ENCODE measurements around the gene ENDOD1. TPM values are rescaled to one million over a fixed set of nuclear protein-coding genes. Genes with fewer than 3 reads are reported as not detected.

The ENDOD1 gene
- total and polyA plus RNA-seq, 2 experiments from 2014 or later = 15.5 to 33.7 TPM

DNA sequence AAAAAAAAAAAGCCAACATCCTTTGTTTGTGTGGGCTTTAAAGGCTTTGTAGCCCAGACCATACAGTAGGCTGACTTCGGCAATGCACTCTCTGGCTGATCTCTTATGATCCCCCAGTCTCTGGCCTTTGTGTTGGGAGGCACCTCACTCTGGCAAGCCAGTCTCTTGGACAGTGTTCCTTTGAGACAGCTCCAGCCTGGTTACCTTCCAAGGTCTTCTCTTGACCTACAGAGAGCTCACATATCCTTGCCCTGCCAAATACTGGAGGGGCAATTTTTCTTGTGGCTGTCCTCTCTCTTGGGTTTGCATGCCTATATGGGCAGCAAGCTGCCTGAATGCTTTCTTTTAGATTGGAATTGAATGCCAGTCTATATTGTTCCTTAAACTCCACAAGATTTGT, 71.6 kb downstream of the ENDOD1 start:
- H3K4me3 ChIP-seq = no peak overlapping the region
- no peak overlapping the region for H3K9ac ChIP-seq
- 71 to 80% methylated on average over 1 of the region's 1 CpG for WGBS, 2 experiments (ENCODE audit: low coverage in 1 of 2, low lambda C conversion rate in 2 of 2, missing lambda C conversion rate in 2 of 2)
- no peaks in the 10 kb centered on the region for H3K4me1 ChIP-seq (ENCODE audit: insufficient read depth)
- H3K27me3 ChIP-seq (replicated peaks; ENCODE audit: insufficient read depth) = no peaks in the 10 kb centered on the region
- H2AFZ ChIP-seq = no peak overlapping the region
- no peaks in the 10 kb centered on the region for H3K9me2 ChIP-seq (ENCODE audit: insufficient read depth)
- DNase-seq = no peak
- in situ Hi-C loops (cut with MboI) = loop anchor here (25.0 kb wide), 1 partner anchor 1226 kb away; the partner anchor contains the start of genes CCDC82 and JRKL
- no peaks in the 10 kb centered on the region for H3K79me2 ChIP-seq (ENCODE audit: insufficient read depth)
- no peak for TF ChIP-seq EZH2phosphoT487 (IDR thresholded peaks at IDR 0.05; ENCODE audit: insufficient read depth, low read depth)
- TF ChIP-seq EZH2 (IDR thresholded peaks at IDR 0.05; ENCODE audit: insufficient read depth, poor library complexity, severe bottlenecking) = no peak
- no peak overlapping the region for H3K4me2 ChIP-seq (ENCODE audit: unreplicated experiment)
- no peaks in the 10 kb centered on the region for H3K9me3 ChIP-seq (ENCODE audit: low read depth)
- H3K27ac ChIP-seq = no peak overlapping the region
- no peaks in the 10 kb centered on the region for H4K20me1 ChIP-seq (ENCODE audit: insufficient read depth)
- no peaks in the 10 kb centered on the region for H3K36me3 ChIP-seq (ENCODE audit: low read depth)
- H3F3A ChIP-seq (ENCODE audit: insufficient read depth) = no peaks in the 10 kb centered on the region

DNA sequence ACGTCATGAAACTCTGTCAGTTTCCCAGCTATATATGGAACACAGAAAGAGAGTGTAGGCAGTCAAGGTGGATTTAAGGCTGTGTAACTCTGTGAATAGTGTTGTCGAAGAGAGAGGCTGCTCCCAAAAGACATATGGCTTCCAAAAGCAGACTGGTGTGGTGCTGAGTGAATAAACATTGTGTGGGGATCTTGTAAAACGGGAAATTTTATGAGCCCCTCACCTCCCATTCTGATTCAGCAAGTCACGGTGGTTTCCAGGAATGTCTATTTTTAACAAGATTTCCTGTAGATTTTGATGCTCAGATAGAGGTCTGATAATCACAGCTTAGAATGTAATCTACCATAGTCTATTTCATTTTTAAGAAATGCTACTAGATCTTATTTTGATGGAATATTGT, 73.5 kb downstream of the ENDOD1 start:
- TF ChIP-seq EZH2phosphoT487 (IDR thresholded peaks at IDR 0.05; ENCODE audit: insufficient read depth, low read depth) = no peak
- no peak for TF ChIP-seq EZH2 (IDR thresholded peaks at IDR 0.05; ENCODE audit: insufficient read depth, poor library complexity, severe bottlenecking)
- H3K4me3 ChIP-seq = no peak overlapping the region
- H3K9me2 ChIP-seq (ENCODE audit: insufficient read depth) = no peaks in the 10 kb centered on the region
- WGBS, 2 experiments (ENCODE audit: low coverage in 1 of 2, low lambda C conversion rate in 2 of 2, missing lambda C conversion rate in 2 of 2) = 67 to 69% methylated on average over 4 of the region's 4 CpGs
- H2AFZ ChIP-seq = no peak overlapping the region
- in situ Hi-C loops (cut with MboI) = loop anchor here (25.0 kb wide), 1 partner anchor 1224 kb away; the partner anchor contains the start of genes CCDC82 and JRKL
- H3K27ac ChIP-seq = no peak overlapping the region
- no peaks in the 10 kb centered on the region for H3F3A ChIP-seq (ENCODE audit: insufficient read depth)
- H3K4me2 ChIP-seq (ENCODE audit: unreplicated experiment) = no peak overlapping the region
- DNase-seq = no peak
- H4K20me1 ChIP-seq (ENCODE audit: insufficient read depth) = no peaks in the 10 kb centered on the region
- H3K4me1 ChIP-seq (ENCODE audit: insufficient read depth) = no peaks in the 10 kb centered on the region
- H3K79me2 ChIP-seq (ENCODE audit: insufficient read depth) = no peaks in the 10 kb centered on the region
- no peaks in the 10 kb centered on the region for H3K9me3 ChIP-seq (ENCODE audit: low read depth)
- H3K27me3 ChIP-seq (replicated peaks; ENCODE audit: insufficient read depth) = no peaks in the 10 kb centered on the region
- H3K9ac ChIP-seq = no peak overlapping the region
- no peaks in the 10 kb centered on the region for H3K36me3 ChIP-seq (ENCODE audit: low read depth)

GRCh38 chr11:95165638-95166037, 76.0 kb downstream of the ENDOD1 start:
- Histone ChIP-seq H3K27ac (no peak overlapping the region), H3K27me3 (replicated peaks; ENCODE audit: insufficient read depth) (no peaks in the 10 kb centered on the region), H3K9me3 (ENCODE audit: low read depth) (no peaks in the 10 kb centered on the region), H3F3A (ENCODE audit: insufficient read depth) (no peaks in the 10 kb centered on the region), H3K36me3 (ENCODE audit: low read depth) (no peaks in the 10 kb centered on the region), H4K20me1 (ENCODE audit: insufficient read depth) (no peaks in the 10 kb centered on the region), H3K4me2 (ENCODE audit: unreplicated experiment) (no peak overlapping the region), H3K9ac (no peak overlapping the region), H2AFZ (no peak overlapping the region), H3K4me1 (ENCODE audit: insufficient read depth) (no peaks in the 10 kb centered on the region), H3K4me3 (no peak overlapping the region), H3K9me2 (ENCODE audit: insufficient read depth) (no peaks in the 10 kb centered on the region), H3K79me2 (ENCODE audit: insufficient read depth) (no peaks in the 10 kb centered on the region)
- in situ Hi-C loops (cut with MboI) = loop anchor here (25.0 kb wide), 1 partner anchor 1222 kb away; the partner anchor contains the start of genes CCDC82 and JRKL
- TF ChIP-seq EZH2 (IDR thresholded peaks at IDR 0.05; ENCODE audit: insufficient read depth, poor library complexity, severe bottlenecking) (no peak), EZH2phosphoT487 (IDR thresholded peaks at IDR 0.05; ENCODE audit: insufficient read depth, low read depth) (no peak)
- no peak for DNase-seq

DNA sequence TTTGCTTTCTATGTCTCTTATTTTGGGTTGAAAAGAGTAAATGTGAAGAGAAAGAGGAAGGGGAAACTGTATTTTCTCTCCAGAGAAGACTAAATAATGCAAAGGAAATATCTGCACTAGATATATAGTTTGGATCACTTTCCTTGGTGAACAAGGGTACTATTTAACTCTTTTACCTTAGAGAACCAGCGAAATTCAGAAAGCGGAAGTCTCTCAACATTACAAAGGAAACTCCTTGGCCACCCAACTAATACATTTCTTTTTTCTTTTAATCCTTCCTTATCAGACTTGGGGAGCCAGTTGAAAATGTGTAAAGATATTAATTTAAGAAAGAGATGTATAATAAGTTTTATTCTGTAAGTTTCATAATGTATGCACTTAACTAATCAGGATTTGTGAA, 77.1 kb downstream of the ENDOD1 start:
- H3K36me3 ChIP-seq (ENCODE audit: low read depth) = no peaks in the 10 kb centered on the region
- WGBS, 2 experiments (ENCODE audit: low coverage in 1 of 2, low lambda C conversion rate in 2 of 2, missing lambda C conversion rate in 2 of 2) = 95 to 99% methylated on average over 2 of the region's 2 CpGs
- H3K4me2 ChIP-seq (ENCODE audit: unreplicated experiment) = no peak overlapping the region
- no peak overlapping the region for H3K27ac ChIP-seq
- no peaks in the 10 kb centered on the region for H3K9me2 ChIP-seq (ENCODE audit: insufficient read depth)
- no peaks in the 10 kb centered on the region for H3K27me3 ChIP-seq (replicated peaks; ENCODE audit: insufficient read depth)
- H3K4me1 ChIP-seq (ENCODE audit: insufficient read depth) = no peaks in the 10 kb centered on the region
- in situ Hi-C loops (cut with MboI) = loop anchor here (25.0 kb wide), 1 partner anchor 1221 kb away; the partner anchor contains the start of genes CCDC82 and JRKL
- H3K9ac ChIP-seq = no peak overlapping the region
- H3K4me3 ChIP-seq = no peak overlapping the region
- no peak for DNase-seq
- H4K20me1 ChIP-seq (ENCODE audit: insufficient read depth) = no peaks in the 10 kb centered on the region
- H3K9me3 ChIP-seq (ENCODE audit: low read depth) = no peaks in the 10 kb centered on the region
- H2AFZ ChIP-seq = no peak overlapping the region
- no peaks in the 10 kb centered on the region for H3K79me2 ChIP-seq (ENCODE audit: insufficient read depth)
- no peaks in the 10 kb centered on the region for H3F3A ChIP-seq (ENCODE audit: insufficient read depth)
- TF ChIP-seq EZH2phosphoT487 (IDR thresholded peaks at IDR 0.05; ENCODE audit: insufficient read depth, low read depth) (no peak), EZH2 (IDR thresholded peaks at IDR 0.05; ENCODE audit: insufficient read depth, poor library complexity, severe bottlenecking) (no peak)

- in situ Hi-C loops (cut with MboI) = loop anchor here (25.0 kb wide), 1 partner anchor 1217 kb away; the partner anchor contains the start of genes CCDC82 and JRKL
- TF ChIP-seq EZH2 (IDR thresholded peaks at IDR 0.05; ENCODE audit: insufficient read depth, poor library complexity, severe bottlenecking) = no peak
- TF ChIP-seq EZH2phosphoT487 (IDR thresholded peaks at IDR 0.05; ENCODE audit: insufficient read depth, low read depth) = no peak
- no peaks in the 10 kb centered on the region for H3K9me2 ChIP-seq (ENCODE audit: insufficient read depth)
- no peak for DNase-seq
- no peaks in the 10 kb centered on the region for H3F3A ChIP-seq (ENCODE audit: insufficient read depth)
- H3K36me3 ChIP-seq (ENCODE audit: low read depth) = peaks cover 5% of the 10 kb centered on the region; the same call in 1 of the 2 replicates
- no peak overlapping the region for H3K4me2 ChIP-seq (ENCODE audit: unreplicated experiment)
- no peak overlapping the region for H3K27ac ChIP-seq
- no peaks in the 10 kb centered on the region for H3K27me3 ChIP-seq (replicated peaks; ENCODE audit: insufficient read depth)
- 93 to 94% methylated on average over 5 of the region's 5 CpGs for WGBS, 2 experiments (ENCODE audit: low coverage in 1 of 2, low lambda C conversion rate in 2 of 2, missing lambda C conversion rate in 2 of 2)
- no peak overlapping the region for H3K4me3 ChIP-seq
- H2AFZ ChIP-seq = no peak overlapping the region
- H3K9ac ChIP-seq = no peak overlapping the region
- H3K4me1 ChIP-seq (ENCODE audit: insufficient read depth) = no peaks in the 10 kb centered on the region
- no peaks in the 10 kb centered on the region for H4K20me1 ChIP-seq (ENCODE audit: insufficient read depth)
- no peaks in the 10 kb centered on the region for H3K79me2 ChIP-seq (ENCODE audit: insufficient read depth)
- no peaks in the 10 kb centered on the region for H3K9me3 ChIP-seq (ENCODE audit: low read depth)
These were observed 80.6 kb downstream of the ENDOD1 start for GRCh38 chr11:95170294-95170693.

Measured in GM23248 (cell line).